Karpas-422 (cell line): ENCODE data around the gene SGMS1. TPM values are rescaled to one million over a fixed set of nuclear protein-coding genes. Genes with fewer than 3 reads are reported as not detected.

Experiments used
- DNase-seq: peaks from one replicate; pipeline ENCODE4 v3.0.0-alpha.2; 2015
- H2AFZ ChIP-seq: fragments of 200-600 bp; sonication (generic); 2 replicates; pipeline ENCODE4 v1.6.1; 2014; ENCODE audit warnings: antibody characterized with exemption, low read length, mixed read lengths
- H3K27ac ChIP-seq: fragments of 200-600 bp; sonication (generic); 2 replicates; pipeline ENCODE4 v1.5.1; 2014; ENCODE audit warnings: mild to moderate bottlenecking, low read length, moderate library complexity
- H3K27me3 ChIP-seq: fragments of 200-600 bp; sonication (generic); 2 replicates; pipeline ENCODE4 v1.6.1; 2014; ENCODE audit warnings: low read length, mixed read lengths
- H3K36me3 ChIP-seq: fragments of 200-600 bp; sonication (generic); 2 replicates; pipeline ENCODE4 v1.6.1; 2014; ENCODE audit warnings: low read length, mixed read lengths; ENCODE audit not compliant: insufficient read depth
- H3K4me1 ChIP-seq: fragments of 200-600 bp; sonication (generic); 2 replicates; pipeline ENCODE4 v1.6.1; 2014; ENCODE audit warnings: mild to moderate bottlenecking, low read length, mixed read lengths
- H3K4me2 ChIP-seq: fragments of 200-600 bp; sonication (generic); 2 replicates; pipeline ENCODE4 v1.6.1; 2014; ENCODE audit warnings: low read length, low read depth, mild to moderate bottlenecking; ENCODE audit not compliant: poor library complexity, severe bottlenecking
- H3K4me3 ChIP-seq: fragments of 200-600 bp; sonication (generic); 2 replicates; pipeline ENCODE4 v1.5.1; 2014; ENCODE audit warnings: mild to moderate bottlenecking, antibody characterized with exemption, low read length, mixed read lengths
- H3K79me2 ChIP-seq: fragments of 200-600 bp; sonication (generic); 2 replicates; pipeline ENCODE4 v1.6.1; 2014; ENCODE audit warnings: mild to moderate bottlenecking, low read length, mixed read lengths
- H3K9ac ChIP-seq: fragments of 200-600 bp; sonication (generic); 2 replicates; pipeline ENCODE4 v1.6.0; 2014; ENCODE audit warnings: low read length
- H3K9me2 ChIP-seq: fragments of 200-600 bp; sonication (generic), shearing (Covaris generic); replicated peaks from 2 replicates; pipeline ENCODE4 v1.6.0; 2014; ENCODE audit warnings: mild to moderate bottlenecking, low read length, moderate library complexity; ENCODE audit not compliant: insufficient read depth
- H3K9me3 ChIP-seq: fragments of 300-700, 200-600 bp; sonication (generic); 2 replicates; pipeline ENCODE4 v1.6.1; 2014; ENCODE audit warnings: low read length, mixed read lengths
- H4K20me1 ChIP-seq: fragments of 200-600 bp; sonication (generic); 2 replicates; pipeline ENCODE4 v1.6.1; 2014; ENCODE audit warnings: mild to moderate bottlenecking, antibody characterized with exemption, low read length, low read depth; ENCODE audit not compliant: insufficient read depth
- total RNA-seq: library from RNA; depleted of rRNA; stranded (reverse); fragments of >200 nt; shearing (Covaris generic); gene quantifications from 2 replicates; pipeline ENCODE4 v1.2.3, GENCODE V29; 2014; ENCODE audit warnings: low replicate concordance

SGMS1 gene
- total RNA-seq, 1 experiment from 2014 or later = 2.9 TPM

DNA sequence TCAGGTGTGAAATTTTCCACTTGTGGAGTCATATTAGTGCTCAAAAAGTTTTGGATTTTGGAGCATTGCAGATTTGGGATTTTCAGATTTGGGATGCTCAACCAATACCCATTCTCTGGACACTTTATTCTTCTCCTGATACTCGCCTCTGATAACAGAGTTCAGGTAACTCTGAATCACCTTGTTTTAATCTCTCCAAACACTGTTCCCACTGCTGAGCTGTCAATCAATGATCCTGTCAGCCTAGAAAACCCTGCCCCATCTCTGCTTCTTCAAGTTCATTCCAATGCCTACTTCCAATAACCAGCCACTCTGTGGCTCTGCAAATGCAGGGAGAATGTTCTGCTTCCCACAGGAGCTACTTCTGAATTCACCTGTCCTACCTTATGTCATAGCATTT lies 21.8 kb downstream of the SGMS1 start:
- no peak for DNase-seq
- Histone ChIP-seq H3K79me2 (no peaks in the 10 kb centered on the region), H3K9me2 (no peaks in the 10 kb centered on the region), H3K4me3 (no peak overlapping the region), H3K4me1 (no peaks in the 10 kb centered on the region; the same call in 1 of the 2 replicates), H4K20me1 (peaks cover 12% of the 10 kb centered on the region; the same call in 1 of the 2 replicates), H3K27me3 (no peaks in the 10 kb centered on the region), H2AFZ (no peak overlapping the region), H3K4me2 (no peak overlapping the region), H3K9ac (no peak overlapping the region), H3K36me3 (no peaks in the 10 kb centered on the region), H3K9me3 (no peaks in the 10 kb centered on the region), H3K27ac (no peak overlapping the region)

DNA sequence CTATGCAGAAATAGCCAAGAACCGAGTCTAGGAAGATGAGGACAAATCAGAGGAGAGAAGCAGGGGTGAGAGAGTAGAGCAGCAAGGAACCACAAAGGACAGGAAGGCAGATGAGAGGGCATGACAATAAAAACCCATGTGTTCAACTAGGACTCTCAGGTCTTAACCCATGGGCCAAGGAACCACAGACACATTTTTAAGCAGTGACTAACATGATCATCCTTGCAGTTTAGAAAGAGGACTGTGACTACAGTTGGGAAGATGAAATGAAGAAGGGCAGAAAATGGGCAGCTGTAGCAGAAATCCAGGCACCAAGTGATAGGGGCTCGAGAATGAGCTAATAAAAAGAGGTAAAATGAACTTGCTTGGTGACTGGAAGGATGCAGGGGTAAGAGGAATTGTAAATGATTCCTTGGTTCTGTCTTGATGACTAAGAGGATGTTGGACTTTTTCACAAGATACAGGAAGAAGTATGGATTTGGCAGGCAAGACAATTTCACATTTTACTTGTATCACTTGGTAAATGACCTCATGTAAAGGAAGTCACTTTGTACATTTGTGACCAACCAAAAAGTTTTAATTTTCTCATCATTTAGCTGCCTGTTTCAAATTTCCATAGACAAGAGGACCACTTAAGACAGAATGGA lies 22.8 kb downstream of the SGMS1 start:
- H2AFZ ChIP-seq = no peak overlapping the region
- H3K4me1 ChIP-seq = no peaks in the 10 kb centered on the region; the same call in 1 of the 2 replicates
- H3K9me3 ChIP-seq = no peaks in the 10 kb centered on the region
- H3K27ac ChIP-seq = no peak overlapping the region
- no peaks in the 10 kb centered on the region for H3K36me3 ChIP-seq
- no peak overlapping the region for H3K9ac ChIP-seq
- no peaks in the 10 kb centered on the region for H3K27me3 ChIP-seq
- H3K9me2 ChIP-seq = no peaks in the 10 kb centered on the region
- H3K4me2 ChIP-seq = no peak overlapping the region
- peaks cover 18% of the 10 kb centered on the region for H4K20me1 ChIP-seq
- H3K4me3 ChIP-seq = no peak overlapping the region
- DNase-seq = no peak
- no peaks in the 10 kb centered on the region for H3K79me2 ChIP-seq

DNA sequence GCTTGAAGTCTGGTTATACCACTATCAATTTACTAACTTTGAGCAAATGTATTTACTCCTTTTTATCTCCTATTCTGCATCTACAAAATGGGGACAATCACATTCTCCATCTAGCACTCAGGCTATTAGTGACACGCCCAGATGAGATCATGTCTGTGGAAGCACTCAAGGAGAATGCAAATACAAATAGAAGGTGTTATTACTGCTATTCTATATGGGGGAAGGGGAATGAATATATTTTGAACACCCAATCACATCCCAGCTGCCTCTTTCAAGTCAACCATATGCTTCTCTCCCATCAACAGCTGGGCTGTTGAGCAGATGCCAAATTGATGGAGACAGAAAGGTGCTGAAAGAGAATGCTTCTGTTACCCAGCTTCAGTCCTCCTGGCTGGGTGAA lies 23.5 kb downstream of the SGMS1 start:
- no peak overlapping the region for H3K4me2 ChIP-seq
- H3K27me3 ChIP-seq = no peaks in the 10 kb centered on the region
- H4K20me1 ChIP-seq = peaks cover 21% of the 10 kb centered on the region
- H2AFZ ChIP-seq = no peak overlapping the region
- no peaks in the 10 kb centered on the region for H3K9me3 ChIP-seq
- H3K9ac ChIP-seq = no peak overlapping the region
- H3K4me1 ChIP-seq = no peaks in the 10 kb centered on the region; the same call in 1 of the 2 replicates
- DNase-seq = no peak
- H3K79me2 ChIP-seq = no peaks in the 10 kb centered on the region
- no peak overlapping the region for H3K4me3 ChIP-seq
- no peaks in the 10 kb centered on the region for H3K9me2 ChIP-seq
- no peak overlapping the region for H3K27ac ChIP-seq
- no peaks in the 10 kb centered on the region for H3K36me3 ChIP-seq

DNA sequence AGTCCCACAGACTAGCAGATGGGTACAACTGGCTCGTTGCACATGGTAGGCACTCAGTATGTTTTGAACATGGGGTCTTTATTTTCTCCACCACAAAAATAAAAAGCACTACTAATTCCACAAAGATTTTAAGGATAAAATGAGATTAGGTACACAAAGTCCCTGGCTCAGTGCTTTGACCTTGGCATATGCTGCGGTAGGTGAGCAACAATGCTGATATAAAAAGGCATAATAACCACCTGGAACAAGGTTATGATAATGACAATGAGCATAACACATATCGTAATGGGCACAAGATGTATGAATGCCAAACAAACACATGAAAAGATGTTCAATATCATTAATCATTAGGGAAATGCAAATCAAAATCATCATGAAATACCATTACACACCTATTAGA lies 26.9 kb downstream of the SGMS1 start:
- no peak for DNase-seq
- Histone ChIP-seq H3K9me3 (no peaks in the 10 kb centered on the region), H4K20me1 (peaks cover 25% of the 10 kb centered on the region), H3K4me1 (no peaks in the 10 kb centered on the region), H3K79me2 (no peaks in the 10 kb centered on the region), H2AFZ (no peak overlapping the region), H3K36me3 (no peaks in the 10 kb centered on the region), H3K4me3 (no peak overlapping the region), H3K27me3 (no peaks in the 10 kb centered on the region), H3K9ac (no peak overlapping the region), H3K27ac (no peak overlapping the region), H3K9me2 (no peaks in the 10 kb centered on the region), H3K4me2 (no peak overlapping the region)

DNA sequence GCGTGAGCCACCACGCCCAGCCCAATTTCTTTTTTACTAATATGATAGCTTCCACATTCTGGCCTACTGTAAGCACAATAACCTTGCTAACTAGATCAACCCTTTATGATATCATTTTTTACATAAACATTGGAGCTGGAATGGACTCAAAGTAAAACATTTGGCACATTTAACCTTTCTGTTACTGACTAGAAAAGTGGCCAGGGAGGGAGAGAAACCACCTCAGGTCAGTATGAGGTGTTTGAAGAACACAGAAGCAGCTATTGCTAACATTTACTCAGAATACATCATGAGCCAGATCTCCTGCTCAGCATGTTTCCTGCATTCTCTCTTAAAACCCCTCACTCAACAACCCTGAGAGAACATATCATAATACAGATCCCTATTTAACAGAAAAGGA lies 27.3 kb downstream of the SGMS1 start:
- Histone ChIP-seq H3K27me3 (no peaks in the 10 kb centered on the region), H3K27ac (no peak overlapping the region), H3K4me1 (no peaks in the 10 kb centered on the region), H3K9ac (no peak overlapping the region), H4K20me1 (peaks cover 30% of the 10 kb centered on the region), H3K9me3 (no peaks in the 10 kb centered on the region), H3K4me3 (no peak overlapping the region), H3K79me2 (no peaks in the 10 kb centered on the region), H2AFZ (no peak overlapping the region), H3K4me2 (no peak overlapping the region), H3K9me2 (no peaks in the 10 kb centered on the region), H3K36me3 (no peaks in the 10 kb centered on the region)
- DNase-seq = no peak

DNA sequence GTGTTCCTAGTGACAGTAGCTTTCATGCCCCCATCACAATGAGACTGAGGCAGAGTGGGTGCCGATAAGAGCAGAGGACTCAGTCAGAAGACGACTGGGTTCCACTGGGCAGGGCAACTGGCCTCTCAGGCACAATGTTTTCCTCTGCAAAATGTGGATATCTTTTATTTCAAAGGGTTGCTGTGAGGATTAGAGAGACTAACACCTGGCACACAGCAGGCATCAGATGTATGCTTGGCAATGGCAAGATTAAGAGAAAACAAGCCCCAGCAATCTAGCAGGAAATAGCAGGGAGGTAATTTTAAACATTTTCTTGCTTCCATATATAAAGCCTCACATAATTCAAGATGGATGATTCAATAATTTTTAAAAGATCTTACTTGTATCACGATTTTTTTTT lies 28.0 kb downstream of the SGMS1 start:
- peaks cover 30% of the 10 kb centered on the region for H4K20me1 ChIP-seq
- no peaks in the 10 kb centered on the region for H3K79me2 ChIP-seq
- no peaks in the 10 kb centered on the region for H3K4me1 ChIP-seq
- no peaks in the 10 kb centered on the region for H3K27me3 ChIP-seq
- no peaks in the 10 kb centered on the region for H3K36me3 ChIP-seq
- no peak overlapping the region for H3K4me2 ChIP-seq
- H3K27ac ChIP-seq = no peak overlapping the region
- H3K4me3 ChIP-seq = no peak overlapping the region
- H2AFZ ChIP-seq = no peak overlapping the region
- H3K9me3 ChIP-seq = no peaks in the 10 kb centered on the region
- DNase-seq = no peak
- no peaks in the 10 kb centered on the region for H3K9me2 ChIP-seq
- H3K9ac ChIP-seq = no peak overlapping the region

DNA sequence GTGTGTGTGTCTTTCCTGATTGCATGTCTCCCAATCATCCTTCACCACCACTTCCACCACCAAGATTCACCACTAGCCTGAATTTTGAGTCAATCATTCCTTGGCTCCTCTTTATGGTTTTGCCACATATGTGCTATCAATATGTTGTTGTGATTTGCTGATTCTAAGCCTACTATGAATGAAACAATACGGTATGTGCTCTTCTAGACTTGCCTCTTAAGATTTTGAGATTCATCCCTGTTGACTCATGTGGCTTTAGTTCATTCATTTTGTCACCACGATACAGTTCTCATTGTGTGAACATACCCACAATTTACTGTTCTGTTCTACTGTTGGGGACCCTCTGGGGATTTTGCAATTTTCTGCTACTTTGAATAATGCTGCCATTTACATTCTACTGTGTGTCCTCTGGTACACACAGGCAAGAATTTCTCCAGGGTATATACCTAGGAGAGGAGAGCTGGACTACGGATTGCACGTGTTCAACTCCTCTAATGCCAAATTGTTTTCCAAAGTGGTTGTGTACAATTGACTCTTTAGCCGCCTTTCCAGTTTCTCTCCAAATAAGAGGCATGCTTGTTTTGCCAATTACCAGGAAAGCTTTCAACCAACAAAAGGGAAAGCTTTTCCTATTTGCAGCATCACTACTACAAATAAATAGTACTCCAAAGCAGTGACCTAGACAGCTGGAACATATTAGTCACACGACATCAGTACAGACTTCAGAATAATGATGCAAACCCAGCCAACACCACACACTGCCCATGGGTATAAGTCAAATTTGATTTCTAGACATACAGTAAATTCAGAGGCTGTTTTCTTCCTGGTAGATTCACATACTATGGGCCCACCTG lies 30.0 kb downstream of the SGMS1 start:
- Histone ChIP-seq H3K27me3 (no peaks in the 10 kb centered on the region), H3K4me1 (no peaks in the 10 kb centered on the region), H3K27ac (no peak overlapping the region), H3K9me2 (no peaks in the 10 kb centered on the region), H3K4me2 (no peak overlapping the region), H3K79me2 (no peaks in the 10 kb centered on the region), H2AFZ (no peak overlapping the region), H3K4me3 (no peak overlapping the region), H3K36me3 (no peaks in the 10 kb centered on the region), H3K9ac (no peak overlapping the region), H4K20me1 (peaks cover 21% of the 10 kb centered on the region), H3K9me3 (no peaks in the 10 kb centered on the region)
- DNase-seq = no peak

DNA sequence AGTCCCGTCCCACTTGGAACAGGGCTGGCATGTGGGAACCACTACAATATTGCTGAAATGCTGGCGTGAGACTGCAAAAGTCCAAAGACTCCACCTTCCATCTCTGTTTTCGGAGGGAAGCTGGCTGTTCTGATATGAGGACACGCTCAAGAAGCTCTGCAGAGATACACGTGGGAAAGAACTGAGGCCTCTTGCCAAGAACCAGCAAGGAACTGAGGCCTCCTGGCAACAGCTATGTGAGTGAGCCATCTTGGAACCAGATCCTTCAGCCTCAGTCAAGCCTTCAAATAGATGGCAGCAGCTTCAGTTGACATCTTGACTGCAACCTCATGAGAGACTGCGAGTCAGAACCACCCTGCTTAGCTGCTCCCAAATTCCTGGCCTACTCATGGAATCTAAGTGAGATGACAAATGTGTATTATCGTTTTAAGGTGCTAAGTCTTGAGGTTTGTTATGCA lies 30.8 kb downstream of the SGMS1 start:
- Histone ChIP-seq H3K9me2 (no peaks in the 10 kb centered on the region), H3K27me3 (no peaks in the 10 kb centered on the region), H3K4me2 (no peak overlapping the region), H3K9ac (no peak overlapping the region), H3K36me3 (no peaks in the 10 kb centered on the region), H2AFZ (no peak overlapping the region), H3K9me3 (no peaks in the 10 kb centered on the region), H3K27ac (no peak overlapping the region), H3K79me2 (no peaks in the 10 kb centered on the region), H3K4me3 (no peak overlapping the region), H4K20me1 (peaks cover 21% of the 10 kb centered on the region), H3K4me1 (no peaks in the 10 kb centered on the region)
- DNase-seq = no peak
